Ishikawa (cell line): ENCODE results near the gene PSG2.

Experiments
- CEBPB ChIP-seq: IDR thresholded peaks from 2 replicates; pipeline ENCODE4 v1.6.1; 2012
- CREB1 ChIP-seq: IDR thresholded peaks from 2 replicates; pipeline ENCODE4 v1.6.1; 2012; ENCODE audit warnings: low read depth
- EP300 ChIP-seq: IDR thresholded peaks from 2 replicates; pipeline ENCODE4 v1.6.1; 2012; ENCODE audit warnings: borderline replicate concordance
- MAX ChIP-seq: IDR thresholded peaks from 2 replicates; pipeline ENCODE4 v1.6.1; 2012
- RAD21 ChIP-seq: IDR thresholded peaks from 2 replicates; pipeline ENCODE4 v1.6.1; 2012; ENCODE audit warnings: low read depth
- REST ChIP-seq: IDR thresholded peaks from 2 replicates; pipeline ENCODE4 v1.6.1; 2012; ENCODE audit warnings: low read depth, mild to moderate bottlenecking
- TEAD4 ChIP-seq: IDR thresholded peaks from 2 replicates; pipeline ENCODE4 v1.6.1; 2012
- YY1 ChIP-seq: IDR thresholded peaks from 2 replicates; pipeline ENCODE4 v1.6.1; 2012; ENCODE audit warnings: low read depth

DNA sequence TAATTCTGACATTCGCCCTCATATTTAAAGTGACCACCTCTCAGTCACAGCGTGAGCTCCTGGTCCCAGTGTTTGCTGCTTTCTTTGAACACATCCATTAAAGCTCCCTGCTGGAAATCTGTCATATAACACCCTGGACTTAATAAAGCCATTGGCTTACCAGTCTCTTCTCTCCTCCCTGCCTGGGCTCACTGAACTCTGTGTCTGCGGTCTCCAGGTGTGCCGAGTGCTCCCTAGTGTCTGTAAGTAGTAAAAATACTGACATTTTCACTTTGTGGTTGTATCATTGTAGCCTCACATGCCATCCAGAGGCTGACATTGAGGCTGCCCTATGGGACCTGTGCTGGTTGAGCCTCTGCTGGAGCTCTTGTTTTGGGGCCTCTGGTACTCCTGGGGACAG, 53.6 kb downstream of the PSG2 start:
- TF ChIP-seq CEBPB (no peak), EP300 (no peak), RAD21 (no peak), CREB1 (no peak), MAX (no peak), TEAD4 (no peak), YY1 (no peak), REST (no peak)
